HepG2 (cell line): Measurements from ENCODE around the gene SUOX. TPM values are rescaled to one million over a fixed set of nuclear protein-coding genes. Genes with fewer than 3 reads are reported as not detected.

Source experiments
- ATF3 ChIP-seq: sonication (generic); formaldehyde crosslinking; IDR thresholded peaks from 2 replicates; pipeline ENCODE4 v1.4.0; 2020; ENCODE audit warnings: missing genetic modification reagents
- CENPX ChIP-seq: sonication (generic); formaldehyde crosslinking; IDR thresholded peaks from 2 replicates; pipeline ENCODE4 v1.9.0; 2021; ENCODE audit warnings: mild to moderate bottlenecking, missing genetic modification reagents, moderate library complexity
- CHCHD3 ChIP-seq: sonication (generic); formaldehyde crosslinking; IDR thresholded peaks from 2 replicates; pipeline ENCODE4 v1.8.0; 2022; ENCODE audit warnings: mild to moderate bottlenecking, missing genetic modification reagents, moderate library complexity
- CSRNP1 ChIP-seq: sonication (generic); formaldehyde crosslinking; IDR thresholded peaks from 2 replicates; pipeline ENCODE4 v1.8.1; 2023; ENCODE audit warnings: mild to moderate bottlenecking, missing genetic modification reagents
- HIC2 ChIP-seq: sonication (generic); formaldehyde crosslinking; IDR thresholded peaks from 2 replicates; pipeline ENCODE4 v1.9.0; 2022; ENCODE audit warnings: low read depth, missing genetic modification reagents
- HIVEP1 ChIP-seq: sonication (generic); formaldehyde crosslinking; IDR thresholded peaks from 2 replicates; pipeline ENCODE4 v1.4.0; 2020; ENCODE audit warnings: mild to moderate bottlenecking, missing genetic modification reagents
- IRF2 ChIP-seq: IDR thresholded peaks from 2 replicates; pipeline ENCODE4 v1.6.1; 2018; ENCODE audit warnings: missing genetic modification reagents, missing compliant biosample characterization
- KDM1A ChIP-seq: IDR thresholded peaks from 2 replicates; pipeline ENCODE4 v1.6.1; 2016; ENCODE audit warnings: missing compliant biosample characterization
- KLF12 ChIP-seq: sonication (generic); formaldehyde crosslinking; IDR thresholded peaks from 2 replicates; pipeline ENCODE4 v1.4.0; 2020; ENCODE audit warnings: missing genetic modification reagents, borderline replicate concordance
- MAFF ChIP-seq: IDR thresholded peaks from 2 replicates; pipeline ENCODE4 v1.6.1; 2011; ENCODE audit warnings: low read depth, low read length, improper control_type of control experiment
- NCOA1 ChIP-seq: sonication (generic); formaldehyde crosslinking; IDR thresholded peaks from 2 replicates; pipeline ENCODE4 v1.9.0; 2021; ENCODE audit warnings: missing genetic modification reagents
- PCBP1 ChIP-seq: fragments of 200-400 bp; formaldehyde crosslinking; IDR thresholded peaks from 2 replicates; pipeline ENCODE4 v1.6.1; 2017; ENCODE audit warnings: mild to moderate bottlenecking, low read depth, low read length, borderline replicate concordance
- PHF8 ChIP-seq: sonication (generic); formaldehyde crosslinking; IDR thresholded peaks from 2 replicates; pipeline ENCODE4 v1.5.0; 2020; ENCODE audit warnings: missing genetic modification reagents
- RAD51 ChIP-seq: fragments of 450-650 bp; IDR thresholded peaks from 2 replicates; pipeline ENCODE4 v1.6.1; 2016; ENCODE audit warnings: borderline replicate concordance
- REPIN1 ChIP-seq: sonication (generic); formaldehyde crosslinking; IDR thresholded peaks from 2 replicates; pipeline ENCODE4 v1.8.0; 2022; ENCODE audit warnings: missing genetic modification reagents, low read depth, mild to moderate bottlenecking, borderline replicate concordance
- SMARCE1 ChIP-seq: fragments of 450-650 bp; IDR thresholded peaks from 2 replicates; pipeline ENCODE4 v1.6.1; 2017; ENCODE audit warnings: borderline replicate concordance
- TEAD3 ChIP-seq: optimal IDR thresholded peaks from 2 replicates; pipeline ENCODE3; 2016; ENCODE audit warnings: borderline replicate concordance
- UBTF ChIP-seq: sonication (generic); formaldehyde crosslinking; IDR thresholded peaks from 2 replicates; pipeline ENCODE4 v1.4.0; 2020; ENCODE audit warnings: mild to moderate bottlenecking, missing genetic modification reagents
- XBP1 ChIP-seq: sonication (generic); formaldehyde crosslinking; IDR thresholded peaks from 2 replicates; pipeline ENCODE4 v1.5.0; 2020; ENCODE audit warnings: missing genetic modification reagents
- YY1 ChIP-seq: IDR thresholded peaks from 2 replicates; pipeline ENCODE4 v1.6.1; 2011; ENCODE audit warnings: low read length, low read depth, moderate library complexity, mild to moderate bottlenecking; ENCODE audit not compliant: insufficient read depth, insufficient replicate concordance
- ZC3H4 ChIP-seq: sonication (generic); formaldehyde crosslinking; IDR thresholded peaks from 2 replicates; pipeline ENCODE4 v1.4.0; 2020; ENCODE audit warnings: missing genetic modification reagents, borderline replicate concordance
- ZFP41 ChIP-seq: sonication (generic); formaldehyde crosslinking; IDR thresholded peaks from 2 replicates; pipeline ENCODE4 v1.4.0; 2020; ENCODE audit warnings: mild to moderate bottlenecking, missing genetic modification reagents, borderline replicate concordance
- ZNF3 ChIP-seq: IDR thresholded peaks from 2 replicates; pipeline ENCODE4 v1.7.0; 2017; ENCODE audit warnings: inconsistent platforms
- ZNF576 ChIP-seq: sonication (generic); formaldehyde crosslinking; IDR thresholded peaks from 2 replicates; pipeline ENCODE4 v1.4.0; 2020; ENCODE audit warnings: mild to moderate bottlenecking, missing genetic modification reagents
- ZNF652 ChIP-seq: IDR thresholded peaks from 2 replicates; pipeline ENCODE4 v1.6.1; 2016; ENCODE audit warnings: low read depth, borderline replicate concordance
- ZNF782 ChIP-seq: sonication (generic); formaldehyde crosslinking; IDR thresholded peaks from 2 replicates; pipeline ENCODE4 v1.4.0; 2020; ENCODE audit warnings: missing genetic modification reagents, mild to moderate bottlenecking, borderline replicate concordance
- ZZZ3 ChIP-seq: sonication (generic); formaldehyde crosslinking; IDR thresholded peaks from 2 replicates; pipeline ENCODE4 v1.4.0; 2020; ENCODE audit warnings: missing genetic modification reagents, mild to moderate bottlenecking, borderline replicate concordance
- polyA plus RNA-seq, 8 experiments: library from polyadenylated mRNA; depleted of rRNA in 3 of 8; stranded (reverse) in 7 of 8; unstranded in 1 of 8; fragments of >200 nt; fragmentation: Illumina TruSeq in 4 of 8; extraction: Trizol in 4 of 8; gene quantifications; 2 replicates each; pipeline versions ENCODE4 v1.2.1 to v1.2.3, GENCODE V29; 2011 to 2016; ENCODE audit warnings: low read depth in 4 of 8, missing spikeins in 1 of 8, mixed read lengths in 1 of 8; ENCODE audit not compliant: insufficient read depth in 1 of 8
- total RNA-seq, 5 experiments: library from RNA; depleted of rRNA; stranded (reverse); fragments of >200 nt; fragmentation: Illumina TruSeq; extraction: Trizol; gene quantifications; 2 replicates each; pipeline ENCODE4 v1.2.3, GENCODE V29; 2016; ENCODE audit warnings: low read depth in 1 of 5

The SUOX gene
- total and polyA plus RNA-seq, 2 of the 13 experiments (the other 11 are each of a cell fraction or from before 2014, with no cell fraction given) = 23.9 to 25.9 TPM

GRCh38 chr12:55997535-55997859 is 421 bp downstream of the SUOX start (continued):
- TF ChIP-seq YY1 (no peak), PHF8 (CRISPR knock-in tag) (no peak), IRF2 (CRISPR knock-in tag) (no peak), ATF3 (CRISPR knock-in tag) (0 out of 2 replicates have a peak, but pooled peaks have one; percentile 20), HIVEP1 (0 out of 2 replicates have a peak, but pooled peaks have one; percentile 10), ZNF576 (CRISPR knock-in tag) (no peak), NCOA1 (CRISPR knock-in tag) (0 out of 2 replicates have a peak, but pooled peaks have one; percentile 58), ZFP41 (CRISPR knock-in tag) (no peak), ZC3H4 (CRISPR knock-in tag) (0 out of 2 replicates have a peak, but pooled peaks have one; percentile 10), REPIN1 (CRISPR knock-in tag) (no peak), CHCHD3 (CRISPR knock-in tag) (no peak), UBTF (peak; percentile 8; the same call in 1 of the 2 replicates), TEAD3 (no peak), PCBP1 (no peak), KLF12 (CRISPR knock-in tag) (no peak), CSRNP1 (CRISPR knock-in tag) (no peak), KDM1A (no peak), SMARCE1 (no peak), HIC2 (CRISPR knock-in tag) (0 out of 2 replicates have a peak, but pooled peaks have one; percentile 13), MAFF (no peak), CENPX (CRISPR knock-in tag) (no peak), XBP1 (no peak), ZNF3 (CRISPR knock-in tag) (no peak), ZZZ3 (CRISPR knock-in tag) (no peak), ZNF652 (CRISPR knock-in tag) (no peak), ZNF782 (CRISPR knock-in tag) (0 out of 2 replicates have a peak, but pooled peaks have one; percentile 6), RAD51 (no peak)
